ENCODE results near the gene NR3C2. TPM values are rescaled to one million over a fixed set of nuclear protein-coding genes. Genes with fewer than 3 reads are reported as not detected.

Gene NR3C2
- total RNA-seq, 2 experiments from 2014 or later = 2.0 to 5.2 TPM

- DNase-seq (ENCODE audit: low spot score) = no peak
- Histone ChIP-seq H3K4me2 (ENCODE audit: low read length) (no peak overlapping the region), H3K27ac (ENCODE audit: low read depth, low read length, poor library complexity, severe bottlenecking) (no peak overlapping the region), H3K36me3 (ENCODE audit: insufficient read depth, low read length) (no peaks in the 10 kb centered on the region), H4K20me1 (ENCODE audit: insufficient read depth, low read length) (no peaks in the 10 kb centered on the region), H3K9me3 (ENCODE audit: low read length) (no peaks in the 10 kb centered on the region), H3K4me1 (ENCODE audit: insufficient read depth, low read length, poor library complexity, severe bottlenecking) (peaks cover 22% of the 10 kb centered on the region), H3K79me2 (ENCODE audit: insufficient read depth, low read depth, low read length) (no peaks in the 10 kb centered on the region), H3K9me2 (ENCODE audit: insufficient read depth, low read length) (no peaks in the 10 kb centered on the region), H2AFZ (ENCODE audit: low read length) (no peak overlapping the region), H3K4me3 (ENCODE audit: low read depth, low read length, poor library complexity, severe bottlenecking) (no peak overlapping the region)
- ChIA-PET CTCF (ENCODE audit: unreplicated experiment) (no interaction called here), POLR2A (interaction anchor here (0.7 kb wide), 2 partner anchors 12 to 19 kb away, joined by 3 to 4 read pairs; no protein-coding TSS in a partner anchor)
- intact Hi-C loops (cut with micrococcal nuclease; ENCODE audit: unreplicated experiment) = no loop called here
- BruUV-seq (replicated peaks) = no TSS peak
- TF ChIP-seq, protein P1, sequence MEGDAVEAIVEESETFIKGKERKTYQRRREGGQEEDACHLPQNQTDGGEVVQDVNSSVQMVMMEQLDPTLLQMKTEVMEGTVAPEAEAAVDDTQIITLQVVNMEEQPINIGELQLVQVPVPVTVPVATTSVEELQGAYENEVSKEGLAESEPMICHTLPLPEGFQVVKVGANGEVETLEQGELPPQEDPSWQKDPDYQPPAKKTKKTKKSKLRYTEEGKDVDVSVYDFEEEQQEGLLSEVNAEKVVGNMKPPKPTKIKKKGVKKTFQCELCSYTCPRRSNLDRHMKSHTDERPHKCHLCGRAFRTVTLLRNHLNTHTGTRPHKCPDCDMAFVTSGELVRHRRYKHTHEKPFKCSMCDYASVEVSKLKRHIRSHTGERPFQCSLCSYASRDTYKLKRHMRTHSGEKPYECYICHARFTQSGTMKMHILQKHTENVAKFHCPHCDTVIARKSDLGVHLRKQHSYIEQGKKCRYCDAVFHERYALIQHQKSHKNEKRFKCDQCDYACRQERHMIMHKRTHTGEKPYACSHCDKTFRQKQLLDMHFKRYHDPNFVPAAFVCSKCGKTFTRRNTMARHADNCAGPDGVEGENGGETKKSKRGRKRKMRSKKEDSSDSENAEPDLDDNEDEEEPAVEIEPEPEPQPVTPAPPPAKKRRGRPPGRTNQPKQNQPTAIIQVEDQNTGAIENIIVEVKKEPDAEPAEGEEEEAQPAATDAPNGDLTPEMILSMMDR (conservative IDR thresholded peaks at IDR 0.05; ENCODE audit: low read length) = no peak
- no peak for TF ChIP-seq EZH2phosphoT487 (IDR thresholded peaks at IDR 0.05; ENCODE audit: borderline replicate concordance, low read depth, low read length)
Measured at GRCh38 chr4:148048598-148048997, 393.6 kb downstream of the NR3C2 start.

- no peak for TF ChIP-seq EZH2phosphoT487 (IDR thresholded peaks at IDR 0.05; ENCODE audit: borderline replicate concordance, low read depth, low read length)
- TF ChIP-seq, protein P1 (conservative IDR thresholded peaks at IDR 0.05; ENCODE audit: low read length) = peak; percentile 63
- CTCF ChIA-PET (ENCODE audit: unreplicated experiment) = interaction anchor here (1.2 kb wide), 1 partner anchor 12 kb away, joined by 8 read pairs; no protein-coding TSS in a partner anchor
Measured at GRCh38 chr4:148044912-148045352, 397.3 kb downstream of the NR3C2 start.

GRCh38 chr4:148044089-148044911 lies 397.9 kb downstream of the NR3C2 start:
- H2AFZ ChIP-seq (ENCODE audit: low read length) = peak overlapping the region; percentile 23; the same call in 1 of the 2 replicates
- H3K4me1 ChIP-seq (ENCODE audit: insufficient read depth, low read length, poor library complexity, severe bottlenecking) = no peaks in the 10 kb centered on the region
- H3K36me3 ChIP-seq (ENCODE audit: insufficient read depth, low read length) = no peaks in the 10 kb centered on the region
- no peak for DNase-seq (ENCODE audit: low spot score)
- no peak overlapping the region for H3K4me2 ChIP-seq (ENCODE audit: low read length)
- H3K27ac ChIP-seq (ENCODE audit: low read depth, low read length, poor library complexity, severe bottlenecking) = no peak overlapping the region
- H4K20me1 ChIP-seq (ENCODE audit: insufficient read depth, low read length) = no peaks in the 10 kb centered on the region
- H3K4me3 ChIP-seq (ENCODE audit: low read depth, low read length, poor library complexity, severe bottlenecking) = no peak overlapping the region
- intact Hi-C loops (cut with micrococcal nuclease; ENCODE audit: unreplicated experiment) = no loop called here
- TF ChIP-seq, protein P1 (conservative IDR thresholded peaks at IDR 0.05; ENCODE audit: low read length) = no peak
- no peak for TF ChIP-seq EZH2phosphoT487 (IDR thresholded peaks at IDR 0.05; ENCODE audit: borderline replicate concordance, low read depth, low read length)
- no peaks in the 10 kb centered on the region for H3K9me3 ChIP-seq (ENCODE audit: low read length)
- CTCF ChIA-PET (ENCODE audit: unreplicated experiment) = interaction anchor here (1.2 kb wide), 1 partner anchor 12 kb away, joined by 8 read pairs; no protein-coding TSS in a partner anchor
- POLR2A ChIA-PET = no interaction called here
- no peaks in the 10 kb centered on the region for H3K79me2 ChIP-seq (ENCODE audit: insufficient read depth, low read depth, low read length)
- BruUV-seq (replicated peaks) = no TSS peak
- H3K9me2 ChIP-seq (ENCODE audit: insufficient read depth, low read length) = no peaks in the 10 kb centered on the region

More at GRCh38 chr4:148044912-148045352, 397.3 kb downstream of the NR3C2 start:
- H3K4me1 ChIP-seq (ENCODE audit: insufficient read depth, low read length, poor library complexity, severe bottlenecking) = no peaks in the 10 kb centered on the region
- peak; percentile 46 for DNase-seq (ENCODE audit: low spot score)
- BruUV-seq (replicated peaks) = no TSS peak
- no peak overlapping the region for H3K4me2 ChIP-seq (ENCODE audit: low read length)
- no peak overlapping the region for H3K4me3 ChIP-seq (ENCODE audit: low read depth, low read length, poor library complexity, severe bottlenecking)
- H3K27ac ChIP-seq (ENCODE audit: low read depth, low read length, poor library complexity, severe bottlenecking) = no peak overlapping the region
- H3K79me2 ChIP-seq (ENCODE audit: insufficient read depth, low read depth, low read length) = no peaks in the 10 kb centered on the region
- H3K9me3 ChIP-seq (ENCODE audit: low read length) = no peaks in the 10 kb centered on the region
- H3K9me2 ChIP-seq (ENCODE audit: insufficient read depth, low read length) = no peaks in the 10 kb centered on the region
- POLR2A ChIA-PET = no interaction called here
- no peak overlapping the region; the same call in 1 of the 2 replicates for H2AFZ ChIP-seq (ENCODE audit: low read length)
- no peaks in the 10 kb centered on the region for H3K36me3 ChIP-seq (ENCODE audit: insufficient read depth, low read length)
- H4K20me1 ChIP-seq (ENCODE audit: insufficient read depth, low read length) = no peaks in the 10 kb centered on the region
- intact Hi-C loops (cut with micrococcal nuclease; ENCODE audit: unreplicated experiment) = no loop called here

All from OCI-LY7 (cell line).